Measurements from ENCODE around the gene RPL7A. TPM values are rescaled to one million over a fixed set of nuclear protein-coding genes. Genes with fewer than 3 reads are reported as not detected.
"Not testable (repeated sequence)": the region's sequence is repeated elsewhere in the genome, so short reads cannot be mapped to it uniquely, and the experiment has no call there.

The RPL7A gene
- total and polyA plus RNA-seq, 2 donors from 2014 or later, result 1,502 to 2,097 TPM

DNA sequence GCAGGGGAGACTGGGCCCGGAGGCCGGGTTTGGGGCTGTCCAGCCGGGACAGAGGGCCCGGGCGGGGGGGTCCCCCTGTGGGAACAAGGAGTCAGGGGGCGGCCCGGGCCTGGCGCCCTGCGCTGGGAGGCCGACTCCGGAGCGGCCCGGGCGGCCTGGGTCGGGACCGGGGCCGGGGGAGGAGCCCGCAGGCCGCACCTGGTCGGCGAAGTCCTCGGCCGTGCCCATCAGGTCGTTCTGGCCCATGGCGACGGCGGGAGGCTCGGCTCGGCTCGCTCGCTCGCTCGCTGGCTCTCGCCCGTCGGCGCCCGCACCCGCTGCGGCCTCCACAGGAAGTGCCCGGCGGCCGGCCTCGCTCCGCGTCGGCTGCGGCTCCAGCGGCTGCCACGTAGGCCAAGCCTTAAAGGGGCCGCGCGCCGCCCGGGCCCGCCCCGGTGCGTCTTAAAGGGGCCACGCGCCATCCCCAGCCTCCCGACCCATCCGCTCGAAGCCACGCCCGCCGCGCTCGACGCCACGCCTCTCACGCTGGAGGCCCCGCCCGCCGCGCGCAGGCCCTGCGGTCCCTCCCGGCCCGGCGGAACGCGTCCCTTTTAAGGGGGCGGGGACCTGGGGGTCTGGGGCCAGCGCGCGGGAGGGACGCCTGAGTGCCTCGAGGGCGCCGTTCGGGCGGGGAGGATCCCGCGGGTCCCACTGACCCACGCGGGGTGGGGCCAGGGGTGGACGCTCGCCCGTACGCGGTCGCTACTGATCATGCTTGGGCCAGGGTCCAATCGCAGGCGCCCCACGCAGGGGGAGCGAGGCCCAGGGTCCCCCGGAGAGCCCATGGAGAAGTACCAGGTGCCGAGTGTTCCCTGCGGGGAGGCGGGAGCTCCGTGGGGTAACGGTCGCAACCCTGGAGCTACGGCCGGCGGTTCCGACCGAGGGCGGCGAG lies 28.0 kb downstream of the RPL7A start, which contains the start of the genes STKLD1 and SURF4:
Gene STKLD1 (plus strand): TSS at position 643 of the 931 bp plus-strand sequence. CDS start 108 bp downstream, at position 751.
Gene SURF4 (minus strand): TSS at position 337 of the 931 bp plus-strand sequence. CDS start 91 bp downstream, at position 246.
- peak within 1 kb of the TSS; percentile 77 to 89 for H3K27ac ChIP-seq (ENCODE audit: low read depth in 2 of 2, low read length in 2 of 2)
- peaks cover 0 to 6% (median 2%) of the 10 kb centered on the region in 3 donors for H3K36me3 ChIP-seq (ENCODE audit: control insufficient read depth in 2 of 3, insufficient read depth in 3 of 3, low read length in 3 of 3)
- peak within 1 kb of the TSS; percentile 79 to 98 (median 92) for H3K9ac ChIP-seq (ENCODE audit: low read length in 3 of 3)
- intact Hi-C loops (cut with DNase I), result no loop called here
- DNase-seq, result peak; percentile 97 to 99 (median 98)
- TF ChIP-seq, protein P1, sequence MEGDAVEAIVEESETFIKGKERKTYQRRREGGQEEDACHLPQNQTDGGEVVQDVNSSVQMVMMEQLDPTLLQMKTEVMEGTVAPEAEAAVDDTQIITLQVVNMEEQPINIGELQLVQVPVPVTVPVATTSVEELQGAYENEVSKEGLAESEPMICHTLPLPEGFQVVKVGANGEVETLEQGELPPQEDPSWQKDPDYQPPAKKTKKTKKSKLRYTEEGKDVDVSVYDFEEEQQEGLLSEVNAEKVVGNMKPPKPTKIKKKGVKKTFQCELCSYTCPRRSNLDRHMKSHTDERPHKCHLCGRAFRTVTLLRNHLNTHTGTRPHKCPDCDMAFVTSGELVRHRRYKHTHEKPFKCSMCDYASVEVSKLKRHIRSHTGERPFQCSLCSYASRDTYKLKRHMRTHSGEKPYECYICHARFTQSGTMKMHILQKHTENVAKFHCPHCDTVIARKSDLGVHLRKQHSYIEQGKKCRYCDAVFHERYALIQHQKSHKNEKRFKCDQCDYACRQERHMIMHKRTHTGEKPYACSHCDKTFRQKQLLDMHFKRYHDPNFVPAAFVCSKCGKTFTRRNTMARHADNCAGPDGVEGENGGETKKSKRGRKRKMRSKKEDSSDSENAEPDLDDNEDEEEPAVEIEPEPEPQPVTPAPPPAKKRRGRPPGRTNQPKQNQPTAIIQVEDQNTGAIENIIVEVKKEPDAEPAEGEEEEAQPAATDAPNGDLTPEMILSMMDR (IDR thresholded peaks at IDR 0.05; ENCODE audit: borderline replicate concordance, extremely low read depth, insufficient read depth), result no peak
- no peak for FAIRE-seq
- peak within 1 kb of the TSS; percentile 77 to 95 (median 87) for H3K4me3 ChIP-seq (ENCODE audit: low read length in 3 of 3)
- no peaks in the 10 kb centered on the region for H3K27me3 ChIP-seq (ENCODE audit: control insufficient read depth, insufficient read depth, low read length)
- H3K9me3 ChIP-seq (ENCODE audit: control insufficient read depth in 2 of 3, insufficient read depth in 1 of 3, low read length in 3 of 3), result peaks cover 0 to 3% (median 0%) of the 10 kb centered on the region in 3 donors
- H3K4me1 ChIP-seq (ENCODE audit: control insufficient read depth in 2 of 3, insufficient read depth in 2 of 3, low read depth in 1 of 3, low read length in 3 of 3), result peaks cover 0 to 23% (median 14%) of the 10 kb centered on the region in 3 donors

DNA sequence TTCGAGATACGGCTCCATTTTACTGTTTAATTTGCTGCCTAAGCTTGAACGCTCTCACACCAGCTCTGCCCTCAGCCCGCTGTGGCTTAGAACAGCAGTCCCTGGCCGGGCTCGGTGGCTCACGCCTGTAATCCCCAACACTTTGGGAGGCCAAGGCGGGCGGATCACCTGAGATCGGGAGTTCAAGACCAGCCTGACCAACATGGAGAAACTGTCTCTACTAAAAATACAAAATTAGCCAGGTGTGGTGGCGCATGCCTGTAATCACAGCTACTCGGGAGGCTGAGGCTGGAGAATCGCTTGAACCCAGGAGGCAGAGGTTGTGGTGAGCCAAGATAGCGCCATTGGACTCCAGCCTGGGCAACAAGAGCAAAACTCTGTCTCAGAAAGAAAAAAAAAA lies 29.3 kb downstream of the RPL7A start:
- H3K27me3 ChIP-seq (ENCODE audit: control insufficient read depth, insufficient read depth, low read length); H3K27ac ChIP-seq (ENCODE audit: low read depth in 2 of 2, low read length in 2 of 2); intact Hi-C loops (cut with DNase I); H3K4me3 ChIP-seq (ENCODE audit: low read length in 3 of 3); FAIRE-seq; H3K9ac ChIP-seq (ENCODE audit: low read length in 3 of 3); DNase-seq; H3K9me3 ChIP-seq (ENCODE audit: control insufficient read depth in 2 of 3, insufficient read depth in 1 of 3, low read length in 3 of 3); H3K36me3 ChIP-seq (ENCODE audit: control insufficient read depth in 2 of 3, insufficient read depth in 3 of 3, low read length in 3 of 3): not testable (repeated sequence)
- H3K4me1 ChIP-seq (ENCODE audit: control insufficient read depth in 2 of 3, insufficient read depth in 2 of 3, low read depth in 1 of 3, low read length in 3 of 3), result peaks cover 0 to 10% (median 4%) of the 10 kb centered on the region in 3 donors

DNA sequence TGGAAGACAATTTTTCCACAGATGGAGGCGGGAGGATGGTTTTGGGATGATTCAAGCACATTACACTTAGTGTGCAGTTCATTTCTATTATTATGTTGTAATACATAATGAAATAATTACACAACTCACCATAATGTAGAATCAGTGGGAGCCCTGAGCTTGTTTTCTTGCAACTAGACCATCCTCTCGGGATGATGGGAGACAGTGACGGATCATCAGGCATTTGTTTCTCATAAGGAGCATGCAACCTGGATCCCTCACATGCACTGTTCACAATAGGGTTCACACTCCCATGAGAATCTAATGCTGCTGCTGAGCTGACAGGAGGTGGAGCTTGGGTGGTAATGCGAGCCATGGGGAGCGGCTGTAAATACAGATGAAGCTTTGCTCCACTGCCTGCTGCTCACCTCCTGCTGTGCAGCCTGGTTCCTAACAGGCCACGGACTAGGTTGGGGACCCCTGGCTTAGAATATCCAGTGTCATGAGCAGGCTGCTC lies 29.8 kb downstream of the RPL7A start:
- Histone ChIP-seq H3K9ac (ENCODE audit: low read length in 3 of 3) (no peak overlapping the region), H3K4me3 (ENCODE audit: low read length in 3 of 3) (no peak overlapping the region), H3K27ac (ENCODE audit: low read depth in 2 of 2, low read length in 2 of 2) (no peak overlapping the region), H3K4me1 (ENCODE audit: control insufficient read depth in 2 of 3, insufficient read depth in 2 of 3, low read depth in 1 of 3, low read length in 3 of 3) (peaks cover 0 to 6% (median 0%) of the 10 kb centered on the region in 3 donors), H3K27me3 (ENCODE audit: control insufficient read depth, insufficient read depth, low read length) (no peaks in the 10 kb centered on the region), H3K36me3 (ENCODE audit: control insufficient read depth in 2 of 3, insufficient read depth in 3 of 3, low read length in 3 of 3) (peaks cover 0 to 2% (median 0%) of the 10 kb centered on the region in 3 donors), H3K9me3 (ENCODE audit: control insufficient read depth in 2 of 3, insufficient read depth in 1 of 3, low read length in 3 of 3) (peaks cover 0 to 3% (median 0%) of the 10 kb centered on the region in 3 donors)
- TF ChIP-seq, protein P1 (IDR thresholded peaks at IDR 0.05; ENCODE audit: borderline replicate concordance, extremely low read depth, insufficient read depth), result no peak
- FAIRE-seq (no peak), DNase-seq (no peak)
- intact Hi-C loops (cut with DNase I), result no loop called here

Measured in kidney (tissue), 14 donors.